Activated T-cell treated with anti-CD3 and anti-CD28 coated beads, Interleukin-2, amount 50 U/mL, for 24 hours (primary cell): ENCODE results near the gene RAD54L.
"Not testable (repeated sequence)": the region's sequence is repeated elsewhere in the genome, so short reads cannot be mapped to it uniquely, and the experiment has no call there.

ENCODE experiments used
- DNase-seq: peaks from one replicate; pipeline ENCODE4 v3.0.0-alpha.2; 2020
- H3K27ac Mint-ChIP-seq: 2 replicates; pipeline ENCODE4 v1.8.0; 2020; ENCODE audit warnings: mild to moderate bottlenecking, mixed read lengths
- H3K27me3 Mint-ChIP-seq: 2 replicates; pipeline ENCODE4 v1.8.0; 2020; ENCODE audit warnings: mixed read lengths
- H3K36me3 Mint-ChIP-seq: 2 replicates; pipeline ENCODE4 v1.8.0; 2020; ENCODE audit warnings: low read depth, mixed read lengths
- H3K4me1 Mint-ChIP-seq: 2 replicates; pipeline ENCODE4 v1.8.0; 2020; ENCODE audit warnings: low read depth, mixed read lengths
- H3K4me3 Mint-ChIP-seq: 2 replicates; pipeline ENCODE4 v1.8.0; 2020; ENCODE audit warnings: mild to moderate bottlenecking, moderate library complexity, mixed read lengths
- H3K9me3 Mint-ChIP-seq: 2 replicates; pipeline ENCODE4 v1.8.0; 2020; ENCODE audit warnings: mixed read lengths

RAD54L gene

GRCh38 chr1:46310321-46310720 is 62.8 kb downstream of the RAD54L start:
- Mint-ChIP-seq H3K4me3 (no peak overlapping the region), H3K27me3 (no peaks in the 10 kb centered on the region), H3K27ac (no peak overlapping the region), H3K9me3 (no peaks in the 10 kb centered on the region), H3K36me3 (peaks cover 92% of the 10 kb centered on the region), H3K4me1 (peaks cover 30% of the 10 kb centered on the region)
- DNase-seq, result no peak

- Mint-ChIP-seq H3K36me3 (peaks cover 69% of the 10 kb centered on the region), H3K4me3 (no peak overlapping the region), H3K4me1 (no peaks in the 10 kb centered on the region), H3K27ac (peak overlapping the region; percentile 2), H3K9me3 (no peaks in the 10 kb centered on the region), H3K27me3 (no peaks in the 10 kb centered on the region)
- DNase-seq, result no peak
These were observed 68.3 kb downstream of the RAD54L start for GRCh38 chr1:46315669-46316403.

DNA sequence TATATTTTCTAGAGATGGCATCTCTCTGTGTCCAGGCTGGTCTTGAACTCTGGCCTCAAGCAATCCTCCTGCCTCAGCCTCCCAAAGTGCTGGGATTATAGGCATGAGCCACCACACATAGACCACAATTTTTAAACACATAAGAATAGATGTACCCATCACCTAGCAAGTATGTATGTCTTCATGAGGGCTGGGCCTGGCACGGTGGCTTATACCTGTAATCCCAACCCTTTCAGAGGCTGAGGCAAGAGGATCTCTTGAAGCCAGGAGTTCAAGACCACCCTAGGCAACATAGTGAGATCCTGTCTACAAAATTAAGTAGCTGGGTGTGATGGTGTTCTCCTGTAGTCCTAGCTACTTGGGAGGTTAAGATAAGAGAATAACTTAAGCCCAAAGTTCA is 69.8 kb downstream of the RAD54L start:
- Mint-ChIP-seq H3K9me3 (no peaks in the 10 kb centered on the region), H3K27me3 (no peaks in the 10 kb centered on the region), H3K36me3 (peaks cover 54% of the 10 kb centered on the region), H3K4me3 (no peak overlapping the region), H3K4me1 (no peaks in the 10 kb centered on the region), H3K27ac (no peak overlapping the region)
- no peak for DNase-seq

- H3K9me3 Mint-ChIP-seq, DNase-seq, H3K27ac Mint-ChIP-seq, H3K27me3 Mint-ChIP-seq, H3K4me1 Mint-ChIP-seq, H3K4me3 Mint-ChIP-seq: not testable (repeated sequence)
- peaks cover 36% of the 10 kb centered on the region for H3K36me3 Mint-ChIP-seq
These were observed 71.7 kb downstream of the RAD54L start for GRCh38 chr1:46319301-46319700.

DNA sequence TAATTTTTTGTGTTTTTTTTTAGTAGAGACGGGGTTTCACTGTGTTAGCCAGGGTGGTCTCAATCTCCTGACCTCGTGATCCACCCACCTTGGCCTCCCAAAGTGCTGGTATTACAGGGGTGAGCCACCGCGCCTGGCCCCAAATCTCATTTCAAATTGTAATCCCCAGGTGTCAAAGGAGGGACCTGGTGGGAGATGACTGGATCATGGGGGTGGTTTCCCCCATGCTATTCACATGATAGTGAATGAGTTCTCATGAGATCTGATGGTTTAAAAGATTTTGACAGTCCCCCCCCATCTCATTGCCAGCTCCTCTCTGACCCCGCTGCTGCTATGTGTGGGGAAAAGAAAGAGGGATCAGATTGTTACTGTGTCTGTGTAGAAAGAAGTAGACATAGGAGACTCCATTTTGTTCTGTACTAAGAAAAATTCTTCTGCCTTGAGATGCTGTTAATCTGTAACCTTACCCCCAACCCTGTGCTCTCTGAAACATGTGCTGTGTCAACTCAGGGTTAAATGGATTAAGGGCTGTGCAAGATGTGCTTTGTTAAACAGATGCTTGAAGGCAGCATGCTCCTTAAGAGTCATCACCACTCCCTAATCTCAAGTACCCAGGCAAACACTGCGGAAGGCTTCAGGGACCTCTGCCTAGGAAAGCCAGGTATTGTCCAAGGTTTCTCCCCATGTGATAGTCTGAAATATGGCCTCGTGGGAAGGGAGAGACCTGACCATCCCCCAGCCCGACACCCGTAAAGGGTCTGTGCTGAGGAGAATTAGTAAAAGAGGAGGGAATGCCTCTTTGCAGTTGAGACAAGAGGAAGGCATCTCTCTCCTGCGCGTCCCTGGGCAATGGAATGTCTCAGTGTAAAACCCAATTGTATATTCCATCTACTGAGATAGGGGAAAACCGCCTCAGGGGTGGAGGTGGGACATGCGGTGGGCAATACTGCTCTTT is 72.7 kb downstream of the RAD54L start:
- not testable (repeated sequence) for H3K9me3 Mint-ChIP-seq, H3K4me3 Mint-ChIP-seq, H3K27me3 Mint-ChIP-seq, H3K27ac Mint-ChIP-seq, H3K4me1 Mint-ChIP-seq, DNase-seq
- H3K36me3 Mint-ChIP-seq, result peaks cover 28% of the 10 kb centered on the region

DNA sequence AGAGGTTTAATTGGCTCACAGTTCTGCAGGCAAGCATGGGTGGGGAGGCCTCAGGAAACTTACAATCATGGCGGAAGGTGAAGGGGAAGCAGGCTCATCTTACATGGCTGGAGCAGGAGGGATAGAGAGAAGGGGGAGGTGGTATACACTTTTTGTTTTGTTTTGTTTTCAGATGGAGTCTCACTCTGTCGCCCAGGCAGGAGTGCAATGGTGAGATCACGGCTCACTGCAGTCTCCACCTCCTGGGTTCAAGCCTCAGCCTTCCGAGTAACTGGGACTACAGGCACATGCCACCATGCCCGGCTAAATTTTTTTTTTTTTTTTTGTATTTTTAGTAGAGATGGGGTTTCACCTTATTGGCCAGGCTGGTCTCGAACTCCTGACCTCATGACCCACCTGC is 74.6 kb downstream of the RAD54L start:
- peaks cover 13% of the 10 kb centered on the region for H3K36me3 Mint-ChIP-seq
- H3K27ac Mint-ChIP-seq, H3K4me1 Mint-ChIP-seq, H3K27me3 Mint-ChIP-seq, DNase-seq, H3K4me3 Mint-ChIP-seq, H3K9me3 Mint-ChIP-seq: not testable (repeated sequence)

DNA sequence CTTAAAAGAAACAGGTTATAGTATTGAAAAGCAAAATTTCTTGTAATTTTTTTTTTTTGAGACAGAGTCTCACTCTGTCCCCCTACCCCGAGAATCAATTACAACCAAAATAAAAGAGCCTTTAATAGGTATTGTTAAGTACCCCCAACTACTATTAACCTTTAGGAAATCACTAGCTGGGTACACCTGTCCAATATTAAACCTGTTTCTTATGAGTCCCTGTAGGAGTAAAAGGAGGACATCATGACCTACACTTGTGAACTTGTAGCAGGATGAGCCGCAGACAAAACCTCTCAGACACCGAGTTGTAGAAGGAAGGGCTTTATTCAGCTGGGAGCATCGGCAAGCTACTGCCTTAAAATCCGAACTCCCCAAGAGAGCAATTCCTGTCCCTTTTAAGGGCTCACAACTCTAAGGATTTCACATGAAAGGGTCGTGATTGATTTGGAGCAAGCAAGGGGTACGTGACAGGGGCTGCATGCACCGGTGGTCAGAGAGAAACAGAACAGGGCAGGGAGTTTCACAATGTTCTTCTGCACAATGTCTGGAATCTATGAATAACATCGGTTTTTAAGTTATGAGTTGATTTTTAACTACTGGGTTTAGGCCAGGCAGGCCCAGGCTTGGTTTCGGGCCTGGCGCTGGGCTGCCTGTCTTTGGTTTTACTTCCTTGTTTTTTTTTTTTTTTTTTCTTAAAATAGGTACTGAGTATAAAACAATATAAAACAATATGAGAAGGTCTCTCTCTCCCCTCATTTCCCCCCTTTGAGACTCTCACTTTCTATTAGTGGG is 77.9 kb downstream of the RAD54L start:
- H3K36me3 Mint-ChIP-seq, H3K4me3 Mint-ChIP-seq, H3K4me1 Mint-ChIP-seq, DNase-seq, H3K27me3 Mint-ChIP-seq, H3K9me3 Mint-ChIP-seq, H3K27ac Mint-ChIP-seq: not testable (repeated sequence)
